ENCODE results near the gene LMO2. TPM values are rescaled to one million over a fixed set of nuclear protein-coding genes. Genes with fewer than 3 reads are reported as not detected.

Gene LMO2
- total and polyA plus RNA-seq, 4 experiments from 2014 or later = 0.16 to 0.58 (median 0.47) TPM; not detected in 1

DNA sequence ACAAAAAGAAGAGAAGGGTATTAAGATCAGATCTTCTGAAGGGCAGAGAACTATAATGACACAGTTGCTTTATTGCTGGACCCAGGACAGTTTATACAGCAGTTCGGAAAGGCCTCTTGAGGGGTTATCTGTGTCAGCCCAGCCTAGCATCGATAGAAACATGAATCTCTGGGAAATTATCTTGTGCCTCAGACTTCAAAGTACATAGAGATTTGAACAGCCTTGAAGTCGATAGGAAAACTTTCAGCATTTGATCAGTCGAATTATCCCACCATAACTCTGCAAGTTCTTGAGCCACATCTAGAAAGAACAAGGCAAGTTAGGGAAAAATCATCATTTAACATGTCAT lies 2.5 kb upstream of the LMO2 start:
- Mint-ChIP-seq H3K27me3 (peaks cover 13 to 62% of the 10 kb centered on the region in 2 donors), H3K4me3 (peak overlapping the region; percentile 3 to 92 (median 84)), H3K4me1 (peaks cover 18 to 32% (median 25%) of the 10 kb centered on the region in 4 donors), H3K36me3 (no peaks in the 10 kb centered on the region), H3K27ac (peak overlapping the region in 6 of 7 donors; percentile 49 to 74 (median 65)), H3K9me3 (peaks cover 0 to 3% (median 0%) of the 10 kb centered on the region in 8 donors)
- POLR2A ChIA-PET (ENCODE audit: partially characterized antibody) = no interaction called here
- intact Hi-C loops (cut with micrococcal nuclease) = no loop called here
- H3K36me3 ChIP-seq (ENCODE audit: insufficient read depth, low read length) = no peaks in the 10 kb centered on the region
- H3K27ac ChIP-seq (ENCODE audit: low read depth, low read length) = no peak overlapping the region
- no peaks in the 10 kb centered on the region for H3K27me3 ChIP-seq (ENCODE audit: insufficient read depth, low read length)
- H3K9me3 ChIP-seq (ENCODE audit: control insufficient read depth in 1 of 2, low read length in 2 of 2) = no peaks in the 10 kb centered on the region
- H3K4me3 ChIP-seq (ENCODE audit: low read length in 2 of 2) = peak overlapping the region; percentile 20 to 24
- H3K4me1 ChIP-seq (ENCODE audit: insufficient read depth, low read length) = peaks cover 25% of the 10 kb centered on the region
- DNase-seq = no peak
- CTCF ChIA-PET (ENCODE audit: partially characterized antibody) = no interaction called here

GRCh38 chr11:33893711-33894397 lies 2.0 kb upstream of the LMO2 start:
- intact Hi-C loops (cut with micrococcal nuclease) = no loop called here
- DNase-seq = peak; percentile 60 to 83 (median 68)
- Histone ChIP-seq H3K27me3 (ENCODE audit: insufficient read depth, low read length) (no peaks in the 10 kb centered on the region), H3K27ac (ENCODE audit: low read depth, low read length) (no peak overlapping the region), H3K36me3 (ENCODE audit: insufficient read depth, low read length) (no peaks in the 10 kb centered on the region), H3K9me3 (ENCODE audit: control insufficient read depth in 1 of 2, low read length in 2 of 2) (no peaks in the 10 kb centered on the region), H3K4me3 (ENCODE audit: low read length in 2 of 2) (peak overlapping the region; percentile 20 to 24), H3K4me1 (ENCODE audit: insufficient read depth, low read length) (peaks cover 25% of the 10 kb centered on the region)
- ChIA-PET CTCF (ENCODE audit: partially characterized antibody) (no interaction called here), POLR2A (ENCODE audit: partially characterized antibody) (no interaction called here)
- H3K36me3 Mint-ChIP-seq = no peaks in the 10 kb centered on the region
- H3K27ac Mint-ChIP-seq = peak overlapping the region; percentile 19 to 74 (median 59)
- peak overlapping the region; percentile 71 to 92 (median 84) for H3K4me3 Mint-ChIP-seq
- H3K27me3 Mint-ChIP-seq = peaks cover 15 to 63% of the 10 kb centered on the region in 2 donors
- peaks cover 0 to 6% (median 0%) of the 10 kb centered on the region in 8 donors for H3K9me3 Mint-ChIP-seq
- peaks cover 18 to 32% (median 25%) of the 10 kb centered on the region in 4 donors for H3K4me1 Mint-ChIP-seq

- H3K4me3 Mint-ChIP-seq = peak overlapping the region in 7 of 8 donors; percentile 75 to 92 (median 86)
- H3K4me3 ChIP-seq (ENCODE audit: low read length in 2 of 2) = no peak overlapping the region
- no peaks in the 10 kb centered on the region for H3K36me3 ChIP-seq (ENCODE audit: insufficient read depth, low read length)
- no peak for DNase-seq
- H3K36me3 Mint-ChIP-seq = no peaks in the 10 kb centered on the region
- H3K27me3 Mint-ChIP-seq = peaks cover 15 to 67% of the 10 kb centered on the region in 2 donors
- CTCF ChIA-PET (ENCODE audit: partially characterized antibody) = interaction anchor here (0.9 kb wide), 1 partner anchor 25 kb away, joined by 4 read pairs; no protein-coding TSS in a partner anchor
- H3K27me3 ChIP-seq (ENCODE audit: insufficient read depth, low read length) = no peaks in the 10 kb centered on the region
- H3K4me1 Mint-ChIP-seq = peaks cover 18 to 32% (median 25%) of the 10 kb centered on the region in 4 donors
- H3K9me3 ChIP-seq (ENCODE audit: control insufficient read depth in 1 of 2, low read length in 2 of 2) = no peaks in the 10 kb centered on the region
- H3K4me1 ChIP-seq (ENCODE audit: insufficient read depth, low read length) = peaks cover 25% of the 10 kb centered on the region
- H3K27ac ChIP-seq (ENCODE audit: low read depth, low read length) = no peak overlapping the region
- H3K9me3 Mint-ChIP-seq = peaks cover 0 to 6% (median 0%) of the 10 kb centered on the region in 8 donors
- peak overlapping the region in 5 of 7 donors; percentile 19 to 74 (median 59) for H3K27ac Mint-ChIP-seq
- intact Hi-C loops (cut with micrococcal nuclease) = no loop called here
- POLR2A ChIA-PET (ENCODE audit: partially characterized antibody) = no interaction called here
Measured at GRCh38 chr11:33892906-33893594, 1.2 kb upstream of the LMO2 start.

DNA sequence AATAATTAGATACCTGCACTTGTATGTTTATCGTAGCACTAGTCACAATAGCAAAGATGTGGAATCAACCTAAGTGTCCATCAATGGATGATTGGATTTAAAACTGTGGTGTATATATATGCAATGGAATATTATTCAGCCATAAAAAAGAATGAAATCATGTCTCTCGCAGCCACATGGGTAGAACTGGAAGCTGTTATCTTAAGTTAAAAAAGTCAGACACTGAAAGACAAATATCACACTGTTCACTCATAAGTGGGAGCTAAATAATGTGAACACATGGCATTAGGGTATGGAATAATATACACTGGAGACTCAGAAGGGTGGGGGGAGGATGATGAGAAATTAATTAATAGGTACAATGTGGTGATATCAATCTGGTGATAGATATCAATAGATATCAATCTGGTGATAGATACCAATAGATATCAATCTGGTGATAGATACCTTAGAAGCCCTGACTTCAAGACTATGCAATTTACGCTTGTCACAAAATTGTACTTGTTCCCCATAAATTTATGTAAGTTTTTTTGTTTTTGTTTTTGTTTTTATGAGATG lies 2.0 kb downstream of the LMO2 start:
- intact Hi-C loops (cut with micrococcal nuclease) = no loop called here
- Mint-ChIP-seq H3K4me3 (no peak overlapping the region), H3K27me3 (peaks cover 21 to 68% of the 10 kb centered on the region in 2 donors), H3K27ac (no peak overlapping the region), H3K4me1 (peaks cover 17 to 32% (median 21%) of the 10 kb centered on the region in 4 donors), H3K36me3 (no peaks in the 10 kb centered on the region), H3K9me3 (peaks cover 0 to 6% (median 0%) of the 10 kb centered on the region in 8 donors)
- CTCF ChIA-PET (ENCODE audit: partially characterized antibody) = interaction anchor here (1.2 kb wide), 1 partner anchor 9 kb away, joined by 3 read pairs; no protein-coding TSS in a partner anchor
- peaks cover 22% of the 10 kb centered on the region for H3K4me1 ChIP-seq (ENCODE audit: insufficient read depth, low read length)
- H3K4me3 ChIP-seq (ENCODE audit: low read length in 2 of 2) = no peak overlapping the region
- no peaks in the 10 kb centered on the region for H3K36me3 ChIP-seq (ENCODE audit: insufficient read depth, low read length)
- no peak overlapping the region for H3K27ac ChIP-seq (ENCODE audit: low read depth, low read length)
- DNase-seq = no peak
- no peaks in the 10 kb centered on the region for H3K27me3 ChIP-seq (ENCODE audit: insufficient read depth, low read length)
- no peaks in the 10 kb centered on the region for H3K9me3 ChIP-seq (ENCODE audit: control insufficient read depth in 1 of 2, low read length in 2 of 2)
- POLR2A ChIA-PET (ENCODE audit: partially characterized antibody) = no interaction called here

DNA sequence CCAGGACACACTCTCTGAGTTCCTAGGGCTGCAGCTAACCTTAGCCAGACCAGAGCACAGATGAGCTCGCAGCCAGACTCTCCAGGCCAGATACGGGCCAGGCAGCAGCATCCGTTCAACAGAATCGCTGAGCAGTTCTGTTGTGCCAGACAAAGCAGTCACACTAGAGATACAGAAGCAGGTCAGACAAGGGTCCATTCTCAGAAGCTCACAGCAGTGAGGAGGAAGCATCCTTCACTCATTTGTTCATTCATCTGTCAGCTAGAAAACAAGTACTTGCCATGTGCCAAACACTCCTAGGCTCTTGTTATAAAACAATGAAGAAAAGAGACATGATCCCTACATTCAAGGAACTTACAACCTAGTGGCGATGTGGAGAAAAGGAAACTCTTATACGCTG lies 2.6 kb downstream of the LMO2 start:
- H3K4me1 ChIP-seq (ENCODE audit: insufficient read depth, low read length) = peaks cover 16% of the 10 kb centered on the region
- DNase-seq = no peak
- no peaks in the 10 kb centered on the region for H3K9me3 ChIP-seq (ENCODE audit: control insufficient read depth in 1 of 2, low read length in 2 of 2)
- H3K4me3 Mint-ChIP-seq = no peak overlapping the region
- no peaks in the 10 kb centered on the region for H3K36me3 ChIP-seq (ENCODE audit: insufficient read depth, low read length)
- H3K4me3 ChIP-seq (ENCODE audit: low read length in 2 of 2) = no peak overlapping the region
- CTCF ChIA-PET (ENCODE audit: partially characterized antibody) = interaction anchor here (0.6 to 1.2 kb wide), 2 partner anchors 8 to 61 kb away, joined by 3 read pairs; no protein-coding TSS in a partner anchor
- POLR2A ChIA-PET (ENCODE audit: partially characterized antibody) = no interaction called here
- no peaks in the 10 kb centered on the region for H3K27me3 ChIP-seq (ENCODE audit: insufficient read depth, low read length)
- H3K27ac ChIP-seq (ENCODE audit: low read depth, low read length) = no peak overlapping the region
- H3K27ac Mint-ChIP-seq = no peak overlapping the region
- intact Hi-C loops (cut with micrococcal nuclease) = no loop called here
- H3K27me3 Mint-ChIP-seq = peaks cover 20 to 69% of the 10 kb centered on the region in 2 donors
- H3K9me3 Mint-ChIP-seq = peaks cover 0 to 6% (median 0%) of the 10 kb centered on the region in 8 donors
- H3K4me1 Mint-ChIP-seq = peaks cover 12 to 26% (median 15%) of the 10 kb centered on the region in 4 donors
- H3K36me3 Mint-ChIP-seq = no peaks in the 10 kb centered on the region

DNA sequence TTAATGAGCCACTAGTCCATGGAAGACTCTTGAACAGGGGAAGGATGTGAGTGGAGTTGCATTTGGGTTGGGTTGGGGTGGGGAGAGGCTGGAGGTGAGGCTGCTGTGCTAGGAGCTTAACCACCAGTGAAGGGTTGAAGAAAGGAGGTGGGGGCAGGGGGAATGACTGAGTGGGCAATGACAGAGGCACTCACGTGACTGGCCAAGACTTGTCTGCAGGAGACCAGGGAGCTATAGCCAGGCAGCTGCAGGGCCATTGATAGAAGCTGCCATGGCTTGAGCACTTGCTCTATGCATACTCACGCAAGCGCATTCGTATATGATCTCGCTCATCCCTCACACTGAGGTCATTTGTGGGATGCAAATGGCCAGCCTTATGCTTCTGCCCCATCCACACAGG lies 4.0 kb downstream of the LMO2 start:
- Mint-ChIP-seq H3K27ac (no peak overlapping the region), H3K9me3 (peaks cover 0 to 6% (median 0%) of the 10 kb centered on the region in 8 donors), H3K27me3 (peaks cover 23 to 69% of the 10 kb centered on the region in 2 donors), H3K4me3 (no peak overlapping the region), H3K4me1 (peaks cover 1 to 12% (median 2%) of the 10 kb centered on the region in 4 donors), H3K36me3 (no peaks in the 10 kb centered on the region)
- no peak for DNase-seq
- intact Hi-C loops (cut with micrococcal nuclease) = no loop called here
- no peaks in the 10 kb centered on the region for H3K9me3 ChIP-seq (ENCODE audit: control insufficient read depth in 1 of 2, low read length in 2 of 2)
- H3K4me1 ChIP-seq (ENCODE audit: insufficient read depth, low read length) = peaks cover 2% of the 10 kb centered on the region
- ChIA-PET POLR2A (ENCODE audit: partially characterized antibody) (no interaction called here), CTCF (ENCODE audit: partially characterized antibody) (no interaction called here)
- no peak overlapping the region for H3K4me3 ChIP-seq (ENCODE audit: low read length in 2 of 2)
- no peaks in the 10 kb centered on the region for H3K36me3 ChIP-seq (ENCODE audit: insufficient read depth, low read length)
- no peaks in the 10 kb centered on the region for H3K27me3 ChIP-seq (ENCODE audit: insufficient read depth, low read length)
- H3K27ac ChIP-seq (ENCODE audit: low read depth, low read length) = no peak overlapping the region

DNA sequence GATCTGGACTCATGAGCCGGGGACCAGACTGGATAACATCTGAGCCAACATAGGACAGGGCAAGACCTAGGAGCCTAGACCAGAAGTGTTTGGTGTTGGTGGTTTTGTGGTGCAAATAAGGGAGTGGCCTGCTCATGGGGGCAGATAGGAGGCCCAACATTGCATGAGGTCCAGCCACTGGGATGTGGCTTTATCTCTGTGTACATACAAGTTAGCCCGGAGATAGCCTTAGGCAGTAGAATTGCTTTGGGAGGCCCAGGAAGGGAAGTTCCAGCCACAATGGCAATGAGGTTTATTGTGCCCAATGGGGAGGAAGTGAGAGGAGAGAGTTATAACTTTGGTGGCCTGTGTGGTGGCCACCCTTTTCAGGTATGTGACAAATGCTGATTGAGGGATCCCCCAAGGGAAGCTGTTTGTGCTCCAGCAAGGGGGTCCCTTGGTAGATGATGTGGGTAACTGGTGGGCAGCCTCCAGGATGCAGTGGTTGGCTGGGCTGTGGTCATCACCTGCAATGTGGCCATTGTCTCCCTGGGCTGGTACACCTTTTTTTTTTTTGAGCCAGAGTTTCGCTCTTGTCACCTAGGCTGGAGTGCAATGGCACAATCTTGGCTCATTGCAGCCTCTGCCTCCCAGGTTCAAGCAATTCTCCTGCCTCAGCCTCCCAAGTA lies 6.4 kb downstream of the LMO2 start:
- Histone ChIP-seq H3K4me1 (ENCODE audit: insufficient read depth, low read length) (no peaks in the 10 kb centered on the region), H3K36me3 (ENCODE audit: insufficient read depth, low read length) (no peaks in the 10 kb centered on the region), H3K4me3 (ENCODE audit: low read length in 2 of 2) (no peak overlapping the region), H3K27me3 (ENCODE audit: insufficient read depth, low read length) (no peaks in the 10 kb centered on the region), H3K27ac (ENCODE audit: low read depth, low read length) (no peak overlapping the region), H3K9me3 (ENCODE audit: control insufficient read depth in 1 of 2, low read length in 2 of 2) (no peaks in the 10 kb centered on the region)
- no peak overlapping the region for H3K4me3 Mint-ChIP-seq
- H3K4me1 Mint-ChIP-seq = no peaks in the 10 kb centered on the region
- no peaks in the 10 kb centered on the region for H3K36me3 Mint-ChIP-seq
- POLR2A ChIA-PET (ENCODE audit: partially characterized antibody) = no interaction called here
- CTCF ChIA-PET (ENCODE audit: partially characterized antibody) = no interaction called here
- intact Hi-C loops (cut with micrococcal nuclease) = no loop called here
- no peak overlapping the region for H3K27ac Mint-ChIP-seq
- no peak for DNase-seq
- peaks cover 0 to 6% (median 0%) of the 10 kb centered on the region in 8 donors for H3K9me3 Mint-ChIP-seq
- peaks cover 36 to 69% of the 10 kb centered on the region in 2 donors for H3K27me3 Mint-ChIP-seq
